Endometrial microvascular endothelial cells (primary cell): ENCODE measurements around the gene NRAP. TPM values are rescaled to one million over a fixed set of nuclear protein-coding genes. Genes with fewer than 3 reads are reported as not detected.
"Not testable (repeated sequence)": the region's sequence is repeated elsewhere in the genome, so short reads cannot be mapped to it uniquely, and the experiment has no call there.

Experiments used
- in situ Hi-C: cut with HindIII; loops from 2 replicates; pipeline ENCODE4 v1.10.0; 2017; ENCODE audit warnings: low sequenced_read_pairs, low pct_unique_long_range_greater_than_20kb; ENCODE audit errors: inconsistent ontology term
- total RNA-seq: library from RNA; depleted of rRNA; stranded (reverse); fragments of >200 nt; gene quantifications from one replicate; pipeline ENCODE4 v1.2.3, GENCODE V29; 2015; ENCODE audit errors: inconsistent ontology term

NRAP gene
- total RNA-seq, 1 donor from 2014 or later: not detected

- in situ Hi-C loops: no loop called here
Measured at GRCh38 chr10:113687037-113687436, 23.2 kb upstream of the NRAP start.

GRCh38 chr10:113686028-113686427 is 22.2 kb upstream of the NRAP start:
- in situ Hi-C loops: no loop called here

DNA sequence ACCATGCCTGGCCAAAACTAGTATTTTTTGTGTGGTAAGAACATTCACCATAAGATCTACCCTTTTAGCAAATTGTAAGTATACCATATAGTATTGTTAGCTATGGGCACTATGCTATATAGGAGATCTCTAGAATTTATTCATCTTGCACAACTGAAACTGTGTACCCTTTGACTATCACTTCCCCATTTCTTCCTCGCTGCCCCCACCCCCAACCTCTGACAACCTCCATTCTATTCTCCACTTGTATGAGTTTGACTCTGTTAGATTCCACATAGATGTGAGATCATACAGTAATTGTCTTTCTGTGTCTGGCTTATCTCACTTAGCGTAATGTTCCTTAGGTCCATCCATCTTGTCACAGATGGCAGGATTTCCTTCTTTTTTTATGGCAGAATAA is 19.5 kb upstream of the NRAP start:
- in situ Hi-C loops: no loop called here

DNA sequence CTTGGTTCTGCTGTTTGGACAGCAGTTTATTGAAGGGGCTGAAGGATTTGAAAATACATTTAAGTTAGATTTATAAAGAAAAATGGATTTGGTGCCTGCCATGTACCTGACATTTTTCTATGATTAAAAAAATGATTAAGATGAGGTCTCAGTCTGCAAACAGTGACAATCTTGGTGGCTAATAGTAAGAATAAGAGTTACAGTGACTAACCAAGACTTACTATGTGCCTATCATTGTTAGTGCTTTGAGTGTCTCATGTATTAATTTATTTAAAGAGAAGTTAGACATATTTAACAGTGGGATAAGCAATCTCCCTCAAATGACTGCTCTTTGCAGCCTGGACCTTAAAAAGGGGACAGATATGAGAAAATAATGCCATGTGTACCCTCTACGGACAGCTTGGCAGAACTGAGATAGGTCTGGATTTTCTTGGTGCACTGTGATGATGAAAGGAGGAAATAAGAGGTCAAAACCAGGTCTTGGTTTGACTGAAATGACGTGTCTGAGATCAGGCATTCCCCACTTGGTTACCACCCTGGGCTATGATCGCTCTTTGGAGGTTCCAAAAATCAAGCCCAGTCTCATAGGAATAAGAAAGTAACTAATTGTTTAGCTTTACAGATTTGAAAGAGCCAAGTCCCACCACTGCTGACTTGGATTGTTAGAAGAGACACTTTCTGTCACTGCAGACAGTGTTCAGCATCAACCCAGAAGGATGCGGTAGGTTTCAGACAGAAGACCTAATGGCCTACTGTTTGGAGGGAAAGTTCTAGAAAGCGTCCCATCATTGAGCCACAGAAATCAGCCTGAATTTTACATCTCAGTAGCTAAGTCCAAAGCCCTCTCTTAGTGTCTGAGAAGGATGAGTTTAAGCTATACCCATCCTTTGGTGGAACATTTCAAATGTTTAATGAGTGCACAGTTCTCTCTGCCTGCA is 18.0 kb upstream of the NRAP start:
- in situ Hi-C loops: no loop called here

DNA sequence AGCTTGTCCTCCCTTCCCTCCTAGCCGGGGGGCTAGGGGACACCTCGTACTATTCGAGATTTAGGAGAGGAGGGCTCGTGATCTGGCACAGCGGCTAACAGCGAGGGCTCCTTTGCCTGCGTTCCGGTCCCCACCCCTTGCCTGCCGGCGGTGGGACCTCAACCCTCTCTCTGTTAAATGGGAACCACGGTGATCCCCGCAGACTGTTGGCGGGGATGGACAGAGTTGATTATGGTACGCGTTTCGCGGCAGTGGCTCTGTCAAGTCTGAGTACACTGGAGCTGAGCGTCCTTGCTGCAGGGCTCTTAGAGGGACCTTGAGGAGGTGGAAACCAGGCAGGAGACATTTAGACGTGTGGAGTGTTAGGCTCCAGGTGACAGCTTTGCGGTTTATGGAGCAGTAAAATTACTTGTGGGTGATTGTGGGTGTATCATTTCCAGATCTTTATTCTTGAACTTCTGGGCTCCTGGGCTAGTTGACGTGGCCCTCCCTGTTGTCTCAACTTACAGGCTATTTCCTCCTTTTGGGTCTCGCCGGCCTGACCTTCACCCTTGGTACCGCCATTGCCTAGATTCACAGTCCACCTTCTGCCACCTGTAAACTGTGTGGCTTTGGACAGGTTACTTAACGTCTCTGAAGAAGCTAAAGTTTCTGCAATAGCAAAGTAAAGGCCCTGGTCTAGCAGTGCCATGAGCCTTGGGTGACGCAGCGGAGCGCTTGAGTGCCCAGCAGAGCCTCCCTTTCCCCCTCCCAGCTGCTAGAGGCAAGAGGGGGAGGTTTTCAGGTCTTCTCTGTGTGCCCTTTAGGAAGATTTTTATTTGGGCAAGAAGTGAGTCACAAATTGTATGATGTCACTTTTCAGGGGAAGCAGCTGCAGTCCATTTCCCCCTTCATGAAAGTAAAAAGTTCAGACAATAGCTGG is 16.6 kb upstream of the NRAP start:
- in situ Hi-C loops: no loop called here

DNA sequence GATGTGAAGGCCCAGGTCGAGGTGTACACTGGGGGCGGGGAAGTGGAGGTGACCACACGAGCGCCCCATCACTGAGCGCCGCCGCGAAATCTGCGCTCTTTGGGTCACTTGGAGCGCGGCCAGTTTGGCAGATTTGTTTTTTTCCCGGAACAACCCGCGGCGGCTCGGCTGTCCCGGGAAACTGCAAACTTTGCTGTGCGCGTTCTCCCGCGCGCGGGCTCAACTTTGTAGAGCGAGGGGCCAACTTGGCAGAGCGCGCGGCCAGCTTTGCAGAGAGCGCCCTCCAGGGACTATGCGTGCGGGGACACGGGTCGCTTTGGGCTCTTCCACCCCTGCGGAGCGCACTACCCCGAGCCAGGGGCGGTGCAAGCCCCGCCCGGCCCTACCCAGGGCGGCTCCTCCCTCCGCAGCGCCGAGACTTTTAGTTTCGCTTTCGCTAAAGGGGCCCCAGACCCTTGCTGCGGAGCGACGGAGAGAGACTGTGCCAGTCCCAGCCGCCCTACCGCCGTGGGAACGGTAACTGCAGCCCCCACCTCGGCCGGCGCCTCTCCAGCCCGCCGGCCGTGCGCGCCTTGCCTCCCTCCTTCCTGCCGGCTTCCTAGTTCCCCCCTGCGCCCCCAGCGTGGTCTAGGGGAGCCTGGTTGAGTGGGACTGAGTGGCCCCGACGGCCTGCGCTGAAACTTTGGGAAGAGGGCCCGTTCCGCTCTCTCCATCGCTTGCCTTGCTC is 15.8 kb upstream of the NRAP start, which contains the start of gene CASP7:
Gene CASP7 (plus strand): TSS at position 450 of the 727 bp plus-strand sequence. CDS start 17,582 bp downstream, outside the sequence.
- in situ Hi-C loops: no loop called here

GRCh38 chr10:113666682-113667252 is 2.9 kb upstream of the NRAP start:
- in situ Hi-C loops: no loop called here

GRCh38 chr10:113665806-113666354 is 2.0 kb upstream of the NRAP start:
- in situ Hi-C loops: no loop called here

DNA sequence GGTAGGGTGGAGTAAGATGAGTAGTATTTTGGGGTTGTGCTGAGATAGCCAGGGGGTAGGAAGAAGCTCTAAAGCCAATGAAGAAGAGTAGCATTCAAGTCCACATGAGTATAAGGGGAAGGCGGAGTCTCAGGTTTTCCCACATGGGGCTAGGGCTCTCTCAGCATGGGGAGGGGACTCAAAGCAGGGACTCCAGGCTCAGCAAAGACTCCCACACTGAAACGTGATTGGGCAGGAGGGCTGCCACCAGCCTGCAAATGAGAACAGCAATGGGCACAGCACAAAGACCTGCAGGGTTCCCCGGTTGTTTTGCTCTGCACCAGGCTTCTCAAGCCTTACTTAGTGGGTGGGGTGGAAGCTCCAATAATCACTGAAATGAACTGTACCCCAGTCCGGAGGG is 1.5 kb upstream of the NRAP start:
- in situ Hi-C loops: no loop called here

DNA sequence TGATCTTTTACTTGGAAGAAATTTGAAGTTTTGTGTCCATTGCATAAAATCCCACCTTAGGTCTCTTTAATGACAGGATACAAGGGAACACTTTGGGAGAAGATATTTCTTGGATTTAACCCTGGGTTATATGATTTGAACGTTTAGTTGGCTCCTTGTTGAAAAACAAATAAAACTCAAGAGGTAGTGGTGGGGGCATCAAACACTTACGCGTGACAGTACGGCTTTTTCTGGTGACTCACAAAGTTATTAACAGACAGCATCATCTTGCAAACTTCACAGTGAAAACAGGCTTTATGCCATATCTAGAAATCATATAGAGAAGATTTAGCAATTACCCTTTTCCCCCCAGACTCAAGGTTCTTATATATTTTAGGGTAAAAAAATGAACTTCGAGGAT is 699 bp downstream of the NRAP start:
- in situ Hi-C loops: no loop called here

DNA sequence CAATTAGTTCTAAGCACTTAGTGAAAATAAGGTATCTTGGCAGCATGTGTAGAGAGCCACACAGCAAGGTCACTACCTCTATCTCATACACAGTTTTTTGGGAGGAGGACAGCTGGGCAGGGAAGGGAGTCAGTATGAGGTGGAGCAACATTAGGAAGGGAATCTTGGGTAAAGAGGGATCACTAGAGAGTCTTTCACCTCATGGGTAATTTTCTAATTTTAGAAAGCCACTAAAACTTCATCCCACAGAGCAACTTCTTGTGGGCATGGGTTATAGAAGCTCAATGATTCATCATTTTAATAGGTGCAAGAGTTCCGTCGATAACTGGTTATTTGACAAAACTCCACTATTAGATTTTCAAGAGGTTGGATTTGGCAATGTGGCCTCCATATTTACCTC is 2.5 kb downstream of the NRAP start:
- in situ Hi-C loops: no loop called here

- in situ Hi-C loops: no loop called here
Measured at GRCh38 chr10:113657544-113657943, 6.3 kb downstream of the NRAP start.

- in situ Hi-C loops: no loop called here
Measured at GRCh38 chr10:113656896-113657295, 6.9 kb downstream of the NRAP start.

DNA sequence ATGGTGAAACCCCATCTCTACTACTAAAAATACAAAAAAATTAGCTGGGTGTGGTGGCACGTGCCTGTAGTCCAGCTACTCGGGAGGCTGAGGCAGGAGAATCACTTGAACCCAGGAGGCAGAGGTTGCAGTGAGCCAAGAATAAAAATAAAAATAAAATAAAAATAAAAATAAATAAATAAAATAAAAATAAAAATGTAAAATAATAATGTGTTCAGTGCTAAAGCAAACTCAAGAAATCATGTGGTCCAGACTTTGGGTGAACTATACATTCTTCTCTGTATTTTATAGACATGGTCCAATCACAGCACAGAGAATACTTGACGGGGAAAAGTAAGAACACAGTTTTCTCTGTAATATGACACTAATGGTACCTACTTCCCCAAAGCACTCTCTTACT is 11.4 kb downstream of the NRAP start:
- in situ Hi-C loops: not testable (repeated sequence)

GRCh38 chr10:113651898-113652297 is 11.9 kb downstream of the NRAP start:
- in situ Hi-C loops: no loop called here

- in situ Hi-C loops: no loop called here
Measured at GRCh38 chr10:113651021-113651420, 12.8 kb downstream of the NRAP start.

- in situ Hi-C loops: no loop called here
Measured at GRCh38 chr10:113650172-113650571, 13.7 kb downstream of the NRAP start.

DNA sequence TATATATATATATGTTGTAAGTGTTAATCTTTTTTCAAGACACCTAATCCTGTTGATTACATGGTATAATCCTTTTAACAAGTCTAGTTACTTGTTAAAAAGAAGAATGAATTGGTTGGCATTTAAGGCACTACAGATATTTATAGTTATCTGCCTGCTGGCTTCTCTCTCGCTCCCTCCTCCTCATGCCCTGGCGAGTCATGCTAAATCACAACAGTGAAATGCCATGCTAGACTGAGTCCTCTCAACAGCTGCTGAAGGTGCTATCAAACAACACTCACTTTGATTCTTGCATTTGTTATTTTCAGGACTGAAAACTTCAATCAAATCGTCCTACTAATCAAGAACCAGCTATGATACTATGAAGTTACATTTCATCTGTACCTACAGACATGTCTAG is 15.4 kb downstream of the NRAP start:
- in situ Hi-C loops: no loop called here
